Choroid plexus epithelial cell (primary cell): ENCODE measurements around the gene UNC5C.

Experiments
- DNase-seq: peaks from one replicate; pipeline ENCODE4 v3.0.0-alpha.2; 2010; ENCODE audit warnings: low read depth
- H3K4me3 ChIP-seq: 2 replicates; pipeline ENCODE4 v1.5.1; 2011; ENCODE audit warnings: low read depth, mild to moderate bottlenecking, control low read depth, low read length, moderate library complexity
- TF ChIP-seq, protein P1 (sequence below): conservative IDR thresholded peaks from 2 replicates; pipeline ENCODE4 v1.5.1; 2011; ENCODE audit warnings: low read depth, mild to moderate bottlenecking, control low read depth, inconsistent platforms, low read length, moderate library complexity

UNC5C gene

GRCh38 chr4:95362066-95362465, 186.7 kb downstream of the UNC5C start:
- TF ChIP-seq, protein P1, sequence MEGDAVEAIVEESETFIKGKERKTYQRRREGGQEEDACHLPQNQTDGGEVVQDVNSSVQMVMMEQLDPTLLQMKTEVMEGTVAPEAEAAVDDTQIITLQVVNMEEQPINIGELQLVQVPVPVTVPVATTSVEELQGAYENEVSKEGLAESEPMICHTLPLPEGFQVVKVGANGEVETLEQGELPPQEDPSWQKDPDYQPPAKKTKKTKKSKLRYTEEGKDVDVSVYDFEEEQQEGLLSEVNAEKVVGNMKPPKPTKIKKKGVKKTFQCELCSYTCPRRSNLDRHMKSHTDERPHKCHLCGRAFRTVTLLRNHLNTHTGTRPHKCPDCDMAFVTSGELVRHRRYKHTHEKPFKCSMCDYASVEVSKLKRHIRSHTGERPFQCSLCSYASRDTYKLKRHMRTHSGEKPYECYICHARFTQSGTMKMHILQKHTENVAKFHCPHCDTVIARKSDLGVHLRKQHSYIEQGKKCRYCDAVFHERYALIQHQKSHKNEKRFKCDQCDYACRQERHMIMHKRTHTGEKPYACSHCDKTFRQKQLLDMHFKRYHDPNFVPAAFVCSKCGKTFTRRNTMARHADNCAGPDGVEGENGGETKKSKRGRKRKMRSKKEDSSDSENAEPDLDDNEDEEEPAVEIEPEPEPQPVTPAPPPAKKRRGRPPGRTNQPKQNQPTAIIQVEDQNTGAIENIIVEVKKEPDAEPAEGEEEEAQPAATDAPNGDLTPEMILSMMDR = no peak
- no peak overlapping the region for H3K4me3 ChIP-seq
- no peak for DNase-seq

GRCh38 chr4:95361696-95361965, 187.1 kb downstream of the UNC5C start:
- no peak overlapping the region for H3K4me3 ChIP-seq
- TF ChIP-seq, protein P1 = no peak
- DNase-seq = no peak

GRCh38 chr4:95360906-95361695, 187.7 kb downstream of the UNC5C start:
- TF ChIP-seq, protein P1 = no peak
- no peak for DNase-seq
- no peak overlapping the region for H3K4me3 ChIP-seq

GRCh38 chr4:95360256-95360903, 188.4 kb downstream of the UNC5C start:
- TF ChIP-seq, protein P1 = no peak
- no peak overlapping the region for H3K4me3 ChIP-seq
- no peak for DNase-seq

DNA sequence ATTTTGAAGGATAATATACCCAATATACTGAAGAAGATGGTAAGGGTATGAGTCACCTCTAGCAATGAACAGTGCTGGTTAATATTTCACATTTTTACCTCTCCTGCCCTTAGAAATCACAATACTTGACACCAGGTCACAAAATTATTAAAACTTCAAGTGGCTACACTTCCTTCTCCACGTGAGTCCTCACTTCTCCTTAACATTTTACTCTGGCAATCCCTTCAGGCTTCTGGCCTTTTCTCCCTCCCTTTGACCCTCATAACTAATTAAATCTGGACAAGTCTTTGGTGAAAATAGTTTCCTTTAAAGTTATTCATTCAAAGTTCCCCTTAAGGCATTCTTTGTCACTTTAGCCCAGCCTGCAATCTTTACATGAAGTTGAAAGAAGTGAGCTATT, 190.4 kb downstream of the UNC5C start:
- H3K4me3 ChIP-seq = no peak overlapping the region
- TF ChIP-seq, protein P1 = no peak
- DNase-seq = no peak

GRCh38 chr4:95355021-95355420, 193.8 kb downstream of the UNC5C start:
- no peak for DNase-seq
- no peak overlapping the region for H3K4me3 ChIP-seq
- TF ChIP-seq, protein P1 = no peak

- DNase-seq = no peak
- no peak overlapping the region for H3K4me3 ChIP-seq
- TF ChIP-seq, protein P1 = no peak
These were observed 200.4 kb downstream of the UNC5C start for GRCh38 chr4:95348418-95348817.
